Measurements from ENCODE around the gene POLR1E.
"Not testable (repeated sequence)": the region's sequence is repeated elsewhere in the genome, so short reads cannot be mapped to it uniquely, and the experiment has no call there.

POLR1E gene

DNA sequence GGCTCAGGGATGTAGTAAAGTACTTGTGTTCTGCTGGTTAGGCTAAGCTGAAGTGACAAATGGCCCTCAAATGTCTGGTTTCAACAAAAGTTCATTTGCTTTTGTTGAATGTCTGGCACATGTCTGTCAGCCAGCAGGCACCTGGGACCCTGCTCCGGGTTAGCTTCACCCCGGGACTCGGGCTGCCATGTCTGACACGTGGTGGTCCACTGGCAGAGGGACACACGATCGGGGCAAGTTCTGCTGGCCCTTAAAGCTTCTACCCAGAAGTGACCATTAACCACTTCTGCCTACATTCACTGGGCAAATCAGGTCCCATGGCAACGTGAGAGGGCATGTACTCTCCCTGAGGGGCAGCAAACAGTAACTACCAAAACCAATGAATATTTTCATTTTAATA lies 23.8 kb downstream of the POLR1E start:
- Histone ChIP-seq H3K9me2 (replicated peaks; ENCODE audit: control insufficient read depth, low read length) (no peaks in the 10 kb centered on the region), H3K27ac (ENCODE audit: low read depth, low read length) (no peak overlapping the region), H3K79me2 (ENCODE audit: control insufficient read depth, low read length) (no peaks in the 10 kb centered on the region), H3K4me1 (ENCODE audit: control insufficient read depth, low read length) (peaks cover 9% of the 10 kb centered on the region), H3K36me3 (ENCODE audit: control insufficient read depth, low read length) (peaks cover 47% of the 10 kb centered on the region), H3K4me3 (ENCODE audit: low read length) (no peak overlapping the region), H3K4me2 (ENCODE audit: low read length) (no peak overlapping the region), H3K27me3 (ENCODE audit: control insufficient read depth, low read length) (no peaks in the 10 kb centered on the region), H3F3A (ENCODE audit: control insufficient read depth, insufficient read depth) (peaks cover 12% of the 10 kb centered on the region; the same call in 1 of the 2 replicates), H3K9me3 (ENCODE audit: control insufficient read depth, insufficient read depth, low read length) (no peaks in the 10 kb centered on the region), H4K20me1 (ENCODE audit: control insufficient read depth, insufficient read depth, low read depth, low read length) (no peaks in the 10 kb centered on the region)
- TF ChIP-seq, protein P1, sequence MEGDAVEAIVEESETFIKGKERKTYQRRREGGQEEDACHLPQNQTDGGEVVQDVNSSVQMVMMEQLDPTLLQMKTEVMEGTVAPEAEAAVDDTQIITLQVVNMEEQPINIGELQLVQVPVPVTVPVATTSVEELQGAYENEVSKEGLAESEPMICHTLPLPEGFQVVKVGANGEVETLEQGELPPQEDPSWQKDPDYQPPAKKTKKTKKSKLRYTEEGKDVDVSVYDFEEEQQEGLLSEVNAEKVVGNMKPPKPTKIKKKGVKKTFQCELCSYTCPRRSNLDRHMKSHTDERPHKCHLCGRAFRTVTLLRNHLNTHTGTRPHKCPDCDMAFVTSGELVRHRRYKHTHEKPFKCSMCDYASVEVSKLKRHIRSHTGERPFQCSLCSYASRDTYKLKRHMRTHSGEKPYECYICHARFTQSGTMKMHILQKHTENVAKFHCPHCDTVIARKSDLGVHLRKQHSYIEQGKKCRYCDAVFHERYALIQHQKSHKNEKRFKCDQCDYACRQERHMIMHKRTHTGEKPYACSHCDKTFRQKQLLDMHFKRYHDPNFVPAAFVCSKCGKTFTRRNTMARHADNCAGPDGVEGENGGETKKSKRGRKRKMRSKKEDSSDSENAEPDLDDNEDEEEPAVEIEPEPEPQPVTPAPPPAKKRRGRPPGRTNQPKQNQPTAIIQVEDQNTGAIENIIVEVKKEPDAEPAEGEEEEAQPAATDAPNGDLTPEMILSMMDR (IDR thresholded peaks at IDR 0.05; ENCODE audit: low read depth, low read length, poor library complexity, severe bottlenecking) = no peak
- TF ChIP-seq EZH2phosphoT487 (IDR thresholded peaks at IDR 0.05; ENCODE audit: borderline replicate concordance, low read length) = no peak

DNA sequence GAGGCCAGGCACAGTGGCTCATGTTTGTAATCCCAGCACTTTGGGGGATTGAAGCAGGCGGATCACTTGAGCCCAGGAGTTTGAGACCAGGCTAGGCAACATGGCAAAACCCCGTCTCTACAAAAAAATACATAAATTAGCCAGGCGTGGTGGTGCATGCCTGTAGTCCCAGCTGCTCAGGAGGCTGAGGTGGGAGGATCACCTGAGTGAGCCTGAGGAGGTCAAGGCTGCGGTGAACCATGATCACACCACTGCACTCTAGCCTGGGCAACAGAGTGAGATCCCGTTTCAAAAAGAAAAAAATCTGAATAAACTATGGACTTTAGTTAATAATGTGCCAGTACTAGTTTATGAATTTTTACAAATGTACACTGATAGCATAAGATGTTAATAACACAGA lies 24.3 kb downstream of the POLR1E start:
- H3K27ac ChIP-seq (ENCODE audit: low read depth, low read length); H4K20me1 ChIP-seq (ENCODE audit: control insufficient read depth, insufficient read depth, low read depth, low read length); H3K27me3 ChIP-seq (ENCODE audit: control insufficient read depth, low read length); H3K79me2 ChIP-seq (ENCODE audit: control insufficient read depth, low read length); H3K4me2 ChIP-seq (ENCODE audit: low read length); H3K9me3 ChIP-seq (ENCODE audit: control insufficient read depth, insufficient read depth, low read length); H3K4me1 ChIP-seq (ENCODE audit: control insufficient read depth, low read length); H3K4me3 ChIP-seq (ENCODE audit: low read length); H3K9me2 ChIP-seq (replicated peaks; ENCODE audit: control insufficient read depth, low read length): not testable (repeated sequence)
- H3K36me3 ChIP-seq (ENCODE audit: control insufficient read depth, low read length) = peaks cover 42% of the 10 kb centered on the region
- H3F3A ChIP-seq (ENCODE audit: control insufficient read depth, insufficient read depth) = peaks cover 12% of the 10 kb centered on the region; the same call in 1 of the 2 replicates

DNA sequence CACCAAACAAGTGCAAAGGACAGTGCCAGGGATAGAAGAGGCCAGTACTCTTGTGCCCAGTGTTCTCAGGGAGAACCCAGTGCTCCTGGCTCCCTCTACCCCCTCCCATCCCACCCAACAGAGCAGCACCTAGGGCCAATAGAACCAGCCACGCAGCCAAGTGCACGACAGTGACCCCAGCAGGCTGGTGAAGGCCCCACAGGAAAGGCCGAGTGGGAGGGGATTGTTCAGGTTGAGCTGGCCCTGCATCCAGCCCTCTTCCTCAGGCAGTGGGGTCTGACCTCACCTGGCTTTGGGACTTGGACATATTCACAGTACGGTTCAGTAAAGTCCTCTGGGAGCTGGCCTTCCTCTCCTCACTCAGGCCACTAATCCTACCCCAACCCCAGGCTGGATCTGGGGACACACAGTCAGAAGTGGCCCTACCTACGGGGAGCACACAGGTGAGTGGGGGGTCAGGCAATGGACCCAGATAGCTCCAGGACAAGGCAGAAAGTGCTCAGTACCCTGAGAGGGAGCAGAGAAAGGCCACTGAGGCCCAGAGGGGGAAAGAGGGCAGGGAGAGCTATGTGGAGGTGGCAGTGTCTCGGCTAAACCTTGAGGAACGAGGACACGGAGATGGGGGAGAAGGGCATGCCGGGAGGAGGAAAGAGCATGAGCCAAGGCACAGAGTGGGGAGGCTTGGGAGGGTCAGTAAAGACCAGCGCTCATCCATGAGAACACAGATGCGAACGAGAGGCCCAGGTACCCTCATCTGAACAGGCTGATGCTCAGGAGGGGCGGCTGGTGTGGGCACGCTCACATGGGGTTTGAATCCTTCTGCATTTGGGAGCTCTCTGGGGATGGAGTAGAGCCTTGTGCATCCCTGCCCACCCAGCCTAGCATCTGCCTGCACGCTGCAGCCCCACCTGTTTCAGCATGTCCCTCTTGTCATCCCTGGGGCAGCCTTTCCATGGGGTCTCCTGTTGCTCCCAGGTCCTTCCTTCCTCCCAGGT lies 25.6 kb downstream of the POLR1E start:
- H3K36me3 ChIP-seq (ENCODE audit: control insufficient read depth, low read length) = peaks cover 32% of the 10 kb centered on the region
- H3K27me3 ChIP-seq (ENCODE audit: control insufficient read depth, low read length) = no peaks in the 10 kb centered on the region
- no peaks in the 10 kb centered on the region for H3K9me3 ChIP-seq (ENCODE audit: control insufficient read depth, insufficient read depth, low read length)
- H3K4me1 ChIP-seq (ENCODE audit: control insufficient read depth, low read length) = peaks cover 9% of the 10 kb centered on the region
- H3K9me2 ChIP-seq (replicated peaks; ENCODE audit: control insufficient read depth, low read length) = no peaks in the 10 kb centered on the region
- peaks cover 10% of the 10 kb centered on the region; the same call in 1 of the 2 replicates for H3F3A ChIP-seq (ENCODE audit: control insufficient read depth, insufficient read depth)
- no peak overlapping the region for H3K4me2 ChIP-seq (ENCODE audit: low read length)
- no peaks in the 10 kb centered on the region for H3K79me2 ChIP-seq (ENCODE audit: control insufficient read depth, low read length)
- no peak for TF ChIP-seq EZH2phosphoT487 (IDR thresholded peaks at IDR 0.05; ENCODE audit: borderline replicate concordance, low read length)
- TF ChIP-seq, protein P1 (IDR thresholded peaks at IDR 0.05; ENCODE audit: low read depth, low read length, poor library complexity, severe bottlenecking) = peak; percentile 30
- H3K4me3 ChIP-seq (ENCODE audit: low read length) = no peak overlapping the region
- no peak overlapping the region for H3K27ac ChIP-seq (ENCODE audit: low read depth, low read length)
- no peaks in the 10 kb centered on the region for H4K20me1 ChIP-seq (ENCODE audit: control insufficient read depth, insufficient read depth, low read depth, low read length)

DNA sequence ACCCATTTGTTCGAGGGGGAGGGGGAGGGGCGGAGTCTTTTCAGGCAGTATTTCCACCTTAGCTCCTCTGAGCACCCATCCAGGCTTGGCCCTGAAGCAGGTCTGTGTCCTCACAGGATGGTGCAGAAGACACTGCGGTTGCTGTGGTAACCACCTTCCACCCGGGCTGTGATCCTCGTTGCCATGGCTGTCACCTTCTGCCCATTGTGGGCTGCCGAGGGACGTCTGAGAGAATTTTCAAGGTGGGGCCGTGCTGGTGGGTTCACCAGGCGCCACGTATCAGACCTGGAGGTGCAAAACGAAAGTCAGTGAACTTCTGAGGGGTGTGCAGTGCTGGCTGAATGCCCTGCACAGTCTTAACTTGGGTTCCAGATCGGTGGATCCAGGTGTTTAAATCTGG lies 26.7 kb downstream of the POLR1E start:
- no peaks in the 10 kb centered on the region for H4K20me1 ChIP-seq (ENCODE audit: control insufficient read depth, insufficient read depth, low read depth, low read length)
- no peak overlapping the region for H3K4me2 ChIP-seq (ENCODE audit: low read length)
- H3K4me1 ChIP-seq (ENCODE audit: control insufficient read depth, low read length) = peaks cover 9% of the 10 kb centered on the region
- H3K9me3 ChIP-seq (ENCODE audit: control insufficient read depth, insufficient read depth, low read length) = no peaks in the 10 kb centered on the region
- H3F3A ChIP-seq (ENCODE audit: control insufficient read depth, insufficient read depth) = peaks cover 7% of the 10 kb centered on the region; the same call in 1 of the 2 replicates
- no peak overlapping the region for H3K4me3 ChIP-seq (ENCODE audit: low read length)
- H3K27ac ChIP-seq (ENCODE audit: low read depth, low read length) = no peak overlapping the region
- TF ChIP-seq EZH2phosphoT487 (IDR thresholded peaks at IDR 0.05; ENCODE audit: borderline replicate concordance, low read length) = no peak
- TF ChIP-seq, protein P1 (IDR thresholded peaks at IDR 0.05; ENCODE audit: low read depth, low read length, poor library complexity, severe bottlenecking) = no peak
- no peaks in the 10 kb centered on the region for H3K9me2 ChIP-seq (replicated peaks; ENCODE audit: control insufficient read depth, low read length)
- H3K27me3 ChIP-seq (ENCODE audit: control insufficient read depth, low read length) = no peaks in the 10 kb centered on the region
- H3K36me3 ChIP-seq (ENCODE audit: control insufficient read depth, low read length) = peaks cover 21% of the 10 kb centered on the region
- H3K79me2 ChIP-seq (ENCODE audit: control insufficient read depth, low read length) = no peaks in the 10 kb centered on the region

DNA sequence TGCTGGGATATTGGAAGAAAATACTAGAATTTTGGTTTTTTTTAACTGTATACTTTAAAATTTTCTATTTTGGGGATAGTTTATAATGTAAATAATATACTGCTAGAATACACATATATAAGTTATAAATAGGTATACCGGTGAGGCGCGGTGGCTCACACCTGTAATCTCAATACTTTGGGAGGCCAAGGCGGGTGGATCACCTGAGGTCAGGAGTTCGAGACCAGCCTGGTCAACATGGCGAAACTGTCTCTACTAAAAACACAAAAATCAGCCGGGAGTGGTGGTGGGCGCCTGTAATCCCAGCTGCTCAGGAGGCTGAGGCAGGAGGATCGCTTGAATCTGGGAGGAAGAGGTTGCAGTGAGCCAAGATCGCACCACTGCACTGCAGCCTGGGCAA lies 28.7 kb downstream of the POLR1E start:
- H3K36me3 ChIP-seq (ENCODE audit: control insufficient read depth, low read length); H3K4me2 ChIP-seq (ENCODE audit: low read length); H4K20me1 ChIP-seq (ENCODE audit: control insufficient read depth, insufficient read depth, low read depth, low read length); H3K9me3 ChIP-seq (ENCODE audit: control insufficient read depth, insufficient read depth, low read length); H3K27ac ChIP-seq (ENCODE audit: low read depth, low read length); H3F3A ChIP-seq (ENCODE audit: control insufficient read depth, insufficient read depth); H3K79me2 ChIP-seq (ENCODE audit: control insufficient read depth, low read length); H3K4me3 ChIP-seq (ENCODE audit: low read length); H3K9me2 ChIP-seq (replicated peaks; ENCODE audit: control insufficient read depth, low read length); H3K4me1 ChIP-seq (ENCODE audit: control insufficient read depth, low read length); H3K27me3 ChIP-seq (ENCODE audit: control insufficient read depth, low read length): not testable (repeated sequence)
